ENCODE results near the gene PRDM16.

GRCh38 chr1:3324704-3325535, 255.9 kb downstream of the PRDM16 start:
- TF ChIP-seq CTCF (IDR thresholded peaks at IDR 0.05) = no peak
- TF ChIP-seq POLR2A (IDR thresholded peaks at IDR 0.05) = no peak
